GM19023 (cell line): ENCODE data around the gene ACRV1.
"Not testable (repeated sequence)": the region's sequence is repeated elsewhere in the genome, so short reads cannot be mapped to it uniquely, and the experiment has no call there.

Experiments used
- ATAC-seq: cut with Tn5 transposase; IDR thresholded peaks from one replicate; pipeline ENCODE4 v1.9.1; 2021; ENCODE audit warnings: mild to moderate bottlenecking, moderate library complexity; ENCODE audit not compliant: unreplicated experiment

Gene ACRV1

GRCh38 chr11:125680747-125681146 is at the start of gene ACRV1:
ACRV1 (minus strand) TSS chr11:125680847; CDS start chr11:125680780, 67 bp downstream.
- no peak for ATAC-seq

- ATAC-seq: no peak
These were observed 48.3 kb upstream of the ACRV1 start for GRCh38 chr11:125728969-125729368.

GRCh38 chr11:125724125-125724524 is 43.5 kb upstream of the ACRV1 start:
- no peak for ATAC-seq

GRCh38 chr11:125720781-125721180 is 40.1 kb upstream of the ACRV1 start:
- ATAC-seq: no peak

GRCh38 chr11:125704686-125705085 is 24.0 kb upstream of the ACRV1 start:
- ATAC-seq: not testable (repeated sequence)

- no peak for ATAC-seq
These were observed 21.4 kb upstream of the ACRV1 start for GRCh38 chr11:125701858-125702621.

- no peak for ATAC-seq
These were observed 20.5 kb upstream of the ACRV1 start for GRCh38 chr11:125701018-125701610.

- ATAC-seq: no peak
These were observed 14.3 kb upstream of the ACRV1 start for GRCh38 chr11:125694951-125695350.

GRCh38 chr11:125692887-125693286 is 12.2 kb upstream of the ACRV1 start:
- no peak for ATAC-seq

GRCh38 chr11:125690006-125690405 is 9.4 kb upstream of the ACRV1 start:
- no peak for ATAC-seq

- no peak for ATAC-seq
These were observed 8.7 kb upstream of the ACRV1 start for GRCh38 chr11:125689274-125689859.

GRCh38 chr11:125688632-125689031 is 8.0 kb upstream of the ACRV1 start:
- ATAC-seq: no peak

- ATAC-seq: no peak
These were observed 7.4 kb upstream of the ACRV1 start for GRCh38 chr11:125688066-125688465.

GRCh38 chr11:125685228-125685627 is 4.6 kb upstream of the ACRV1 start:
- ATAC-seq: no peak

- no peak for ATAC-seq
These were observed 810 bp downstream of the ACRV1 start for GRCh38 chr11:125679837-125680236.

- no peak for ATAC-seq
These were observed 1.2 kb downstream of the ACRV1 start for GRCh38 chr11:125679397-125679796.

- ATAC-seq: no peak
These were observed 5.5 kb downstream of the ACRV1 start for GRCh38 chr11:125675196-125675595.

- no peak for ATAC-seq
These were observed 6.4 kb downstream of the ACRV1 start for GRCh38 chr11:125674210-125674609.

- ATAC-seq: no peak
These were observed 9.1 kb downstream of the ACRV1 start for GRCh38 chr11:125671561-125671960.

- ATAC-seq: no peak
These were observed 10.5 kb downstream of the ACRV1 start for GRCh38 chr11:125670172-125670571.

- ATAC-seq: no peak
These were observed 13.5 kb downstream of the ACRV1 start for GRCh38 chr11:125667151-125667550.

GRCh38 chr11:125663910-125664309 is 16.7 kb downstream of the ACRV1 start:
- ATAC-seq: no peak
